ENCODE data around the gene MICU1. TPM values are rescaled to one million over a fixed set of nuclear protein-coding genes. Genes with fewer than 3 reads are reported as not detected.

Gene MICU1
- total and polyA plus RNA-seq, 2 of the 13 experiments (the other 11 are each of a cell fraction or from before 2014, with no cell fraction given) = 32.5 to 56.1 TPM

GRCh38 chr10:72523932-72524396 lies 101.9 kb downstream of the MICU1 start (continued):
- TF ChIP-seq USF2 (IDR thresholded peaks at IDR 0.05; ENCODE audit: low read depth, low read length) = no peak
- TF ChIP-seq USF2 (CRISPR knock-in tag; IDR thresholded peaks at IDR 0.05; ENCODE audit: borderline replicate concordance) = no peak
- TF ChIP-seq GZF1 (CRISPR knock-in tag; IDR thresholded peaks at IDR 0.05) = 0 out of 2 replicates have a peak, but pooled peaks have one; percentile 28
- TF ChIP-seq ZNF343 (CRISPR knock-in tag; IDR thresholded peaks at IDR 0.05) = no peak
- no peak for TF ChIP-seq ZNF550 (CRISPR knock-in tag; IDR thresholded peaks at IDR 0.05; ENCODE audit: borderline replicate concordance)
- peak; percentile 73 for TF ChIP-seq ZMYM3 (CRISPR knock-in tag; IDR thresholded peaks at IDR 0.05)
- TF ChIP-seq ATF7-NPFF (CRISPR knock-in tag; IDR thresholded peaks at IDR 0.05; ENCODE audit: low read depth) = no peak
- TF ChIP-seq ZNF724P (CRISPR knock-in tag; IDR thresholded peaks at IDR 0.05; ENCODE audit: borderline replicate concordance) = no peak
- no peak for TF ChIP-seq ZBTB3 (CRISPR knock-in tag; IDR thresholded peaks at IDR 0.05; ENCODE audit: borderline replicate concordance, low read depth)
- no peak for TF ChIP-seq ZNF543 (CRISPR knock-in tag; IDR thresholded peaks at IDR 0.05)
- no peak for TF ChIP-seq ZNF33A (CRISPR knock-in tag; IDR thresholded peaks at IDR 0.05; ENCODE audit: borderline replicate concordance)
- no peak for TF ChIP-seq NFIB (CRISPR knock-in tag; IDR thresholded peaks at IDR 0.05; ENCODE audit: borderline replicate concordance)
- no peak for TF ChIP-seq ZBTB1 (CRISPR knock-in tag; IDR thresholded peaks at IDR 0.05; ENCODE audit: borderline replicate concordance)
- TF ChIP-seq EP300 (IDR thresholded peaks at IDR 0.05; ENCODE audit: low read depth in 2 of 2, low read length in 2 of 2) = peak in 1 of 2 experiments; percentile 66; a peak in 2 of 4 replicates
- no peak for TF ChIP-seq EP300 (CRISPR knock-in tag; IDR thresholded peaks at IDR 0.05; ENCODE audit: borderline replicate concordance)
- TF ChIP-seq HDAC2 (CRISPR knock-in tag; IDR thresholded peaks at IDR 0.05) = no peak
- no peak for TF ChIP-seq FOXM1 (CRISPR knock-in tag; IDR thresholded peaks at IDR 0.05)
- TF ChIP-seq ARNT (IDR thresholded peaks at IDR 0.05) = no peak
- TF ChIP-seq THAP9 (CRISPR knock-in tag; IDR thresholded peaks at IDR 0.05; ENCODE audit: borderline replicate concordance) = no peak
- TF ChIP-seq REPIN1 (CRISPR knock-in tag; IDR thresholded peaks at IDR 0.05; ENCODE audit: borderline replicate concordance, low read depth) = no peak
- no peak for TF ChIP-seq REL (CRISPR knock-in tag; conservative IDR thresholded peaks at IDR 0.05)
- no peak for TF ChIP-seq HHEX (CRISPR knock-in tag; IDR thresholded peaks at IDR 0.05)
- TF ChIP-seq ETS1 (CRISPR knock-in tag; IDR thresholded peaks at IDR 0.05) = no peak
- TF ChIP-seq ZMYM4 (CRISPR knock-in tag; IDR thresholded peaks at IDR 0.05) = no peak
- no peak for TF ChIP-seq THAP7 (CRISPR knock-in tag; IDR thresholded peaks at IDR 0.05)
- TF ChIP-seq NCOR1 (IDR thresholded peaks at IDR 0.05; ENCODE audit: borderline replicate concordance, low read length) = peak; percentile 58; the same call in 1 of the 2 replicates

Data from HepG2 (cell line).